LNCaP clone FGC (cell line): ENCODE data around the gene GTPBP1.

Experiments
- DNase-seq: peaks from one replicate; pipeline ENCODE4 v3.0.0-alpha.2; 2011; ENCODE audit warnings: low read depth
- H3K4me3 ChIP-seq: 2 replicates; pipeline ENCODE4 v1.5.1; 2011; ENCODE audit warnings: mild to moderate bottlenecking, low read depth, low read length, control low read depth
- CTCF ChIP-seq: IDR thresholded peaks from 2 replicates; pipeline ENCODE4 v1.5.1; 2012; ENCODE audit warnings: mild to moderate bottlenecking; ENCODE audit not compliant: control insufficient read depth, insufficient read depth; ENCODE audit errors: extremely low read depth

The GTPBP1 gene

DNA sequence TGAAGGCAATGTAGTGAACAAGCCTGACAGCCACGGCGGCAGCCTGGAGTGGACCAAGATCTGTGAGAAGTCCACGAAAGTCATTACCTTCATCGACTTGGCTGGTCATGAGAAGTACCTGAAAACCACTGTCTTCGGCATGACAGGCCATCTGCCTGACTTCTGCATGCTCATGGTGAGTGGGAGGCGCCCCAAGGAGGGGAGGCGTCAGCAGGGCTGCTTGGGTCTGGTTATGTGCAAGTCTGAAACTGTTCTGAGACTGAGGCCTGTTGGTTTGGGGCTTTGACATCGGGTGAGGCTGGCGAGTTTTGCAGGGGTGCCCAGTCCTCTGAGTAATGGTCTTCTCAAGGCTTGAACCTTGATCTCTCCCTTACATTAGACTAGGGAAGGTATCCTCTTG, 11.1 kb downstream of the GTPBP1 start:
- H3K4me3 ChIP-seq, result no peak overlapping the region
- no peak for DNase-seq
- TF ChIP-seq CTCF, result no peak

- no peak for TF ChIP-seq CTCF
- DNase-seq, result no peak
Measured at GRCh38 chr22:38717244-38717643, 11.5 kb downstream of the GTPBP1 start.

GRCh38 chr22:38718414-38718813, 12.7 kb downstream of the GTPBP1 start:
- TF ChIP-seq CTCF, result peak; percentile 20; the same call in 1 of the 2 replicates
- DNase-seq, result no peak
- no peak overlapping the region for H3K4me3 ChIP-seq

More at GRCh38 chr22:38717244-38717643, 11.5 kb downstream of the GTPBP1 start:
- no peak overlapping the region for H3K4me3 ChIP-seq

GRCh38 chr22:38719196-38719595, 13.5 kb downstream of the GTPBP1 start:
- no peak overlapping the region for H3K4me3 ChIP-seq
- no peak for DNase-seq
- TF ChIP-seq CTCF, result no peak

DNA sequence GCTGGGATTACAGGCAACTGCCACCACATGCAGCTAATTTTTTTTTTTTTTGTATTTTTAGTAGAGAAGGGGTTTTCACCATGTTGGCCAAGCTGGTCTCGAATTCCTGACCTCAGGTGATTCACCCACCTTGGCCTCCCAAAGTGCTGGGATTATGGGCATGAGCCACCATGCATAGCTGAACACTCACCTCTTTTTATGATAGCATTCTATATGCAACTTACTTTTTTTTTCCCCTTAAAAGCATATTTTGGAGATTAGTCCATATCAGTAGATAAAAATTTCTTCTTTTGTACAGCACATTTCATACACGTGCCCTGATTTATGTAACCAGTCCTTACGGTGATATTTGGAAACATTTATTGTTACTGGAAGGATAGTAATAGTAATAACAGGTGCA, 14.6 kb downstream of the GTPBP1 start:
- no peak for TF ChIP-seq CTCF
- no peak for DNase-seq
- H3K4me3 ChIP-seq, result no peak overlapping the region

DNA sequence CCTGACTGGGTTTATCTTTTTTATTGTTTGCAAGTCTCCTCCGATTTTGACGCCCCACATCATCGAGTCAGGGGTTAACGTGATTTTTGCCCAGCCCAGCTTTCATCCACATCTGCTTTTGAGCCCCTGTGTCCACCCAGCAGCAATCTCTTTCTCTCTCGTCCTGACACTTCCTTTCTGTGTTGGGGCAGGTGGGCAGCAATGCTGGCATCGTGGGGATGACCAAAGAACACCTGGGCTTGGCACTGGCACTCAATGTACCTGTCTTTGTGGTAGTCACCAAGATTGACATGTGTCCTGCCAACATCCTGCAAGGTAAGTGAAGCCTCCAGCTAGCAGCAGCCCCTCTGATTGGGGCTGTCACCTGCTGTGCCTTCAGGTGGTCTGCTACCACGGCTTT, 15.8 kb downstream of the GTPBP1 start:
- DNase-seq, result no peak
- no peak for TF ChIP-seq CTCF
- no peak overlapping the region for H3K4me3 ChIP-seq

DNA sequence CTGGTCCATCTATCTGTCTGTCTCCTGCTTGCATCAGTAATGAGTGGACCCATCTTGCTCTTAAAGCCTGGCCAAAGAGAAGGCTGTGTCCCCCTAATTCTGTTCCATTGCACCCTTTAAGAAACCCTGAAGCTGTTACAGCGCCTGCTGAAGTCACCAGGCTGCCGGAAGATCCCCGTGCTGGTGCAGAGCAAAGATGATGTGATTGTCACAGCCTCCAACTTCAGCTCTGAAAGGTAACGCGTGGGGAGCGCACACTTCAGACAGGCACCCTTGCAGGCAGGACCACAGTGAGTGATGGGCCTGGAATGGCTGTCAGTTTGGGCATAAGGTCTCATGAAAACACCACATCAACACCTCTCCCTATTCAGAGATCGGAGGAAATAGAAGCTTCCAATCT, 18.4 kb downstream of the GTPBP1 start:
- DNase-seq, result no peak
- no peak for TF ChIP-seq CTCF
- H3K4me3 ChIP-seq, result no peak overlapping the region
